ENCODE data around the gene PLA2R1.

GRCh38 chr2:160015746-160016145 lies 46.7 kb downstream of the PLA2R1 start:
- TF ChIP-seq POLR2A (IDR thresholded peaks at IDR 0.05; ENCODE audit: low read depth, low read length) = no peak
- TF ChIP-seq POLR2AphosphoS5 (IDR thresholded peaks at IDR 0.05; ENCODE audit: low read depth, low read length) = no peak
- no peak for TF ChIP-seq TAF1 (IDR thresholded peaks at IDR 0.05; ENCODE audit: borderline replicate concordance, low read depth, low read length)

All from GM12892 (cell line).